Measurements from ENCODE around the gene CCNI2. TPM values are rescaled to one million over a fixed set of nuclear protein-coding genes. Genes with fewer than 3 reads are reported as not detected.
A peak's percentile ranks its signal among the peaks of the same experiment; 100 is the strongest.

The CCNI2 gene
- total RNA-seq, 3 donors from 2014 or later, result 7.1 to 12.3 (median 12.0) TPM

DNA sequence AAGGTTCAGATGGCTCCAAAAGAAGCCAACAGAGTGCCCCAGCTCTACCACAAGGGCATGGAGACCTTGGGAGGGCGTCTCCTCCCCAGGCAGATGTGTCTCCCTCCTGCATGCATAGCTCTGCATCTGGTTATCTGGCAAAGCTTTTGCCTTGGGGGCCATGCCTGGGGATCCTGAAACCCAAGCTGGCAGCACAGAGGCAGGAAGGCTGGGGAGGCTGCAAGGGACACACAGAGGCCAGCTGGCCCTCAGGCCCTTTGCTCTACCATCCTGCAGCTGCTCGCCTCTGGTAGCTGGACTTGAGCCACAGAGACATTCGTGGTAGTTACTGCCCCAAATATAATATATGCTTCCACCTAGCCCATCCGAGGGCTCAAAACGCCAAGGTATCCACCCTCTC is 25.9 kb downstream of the CCNI2 start:
- peaks cover 19% of the 10 kb centered on the region for H3K4me1 ChIP-seq (ENCODE audit: low read depth)
- TF ChIP-seq, protein P1, sequence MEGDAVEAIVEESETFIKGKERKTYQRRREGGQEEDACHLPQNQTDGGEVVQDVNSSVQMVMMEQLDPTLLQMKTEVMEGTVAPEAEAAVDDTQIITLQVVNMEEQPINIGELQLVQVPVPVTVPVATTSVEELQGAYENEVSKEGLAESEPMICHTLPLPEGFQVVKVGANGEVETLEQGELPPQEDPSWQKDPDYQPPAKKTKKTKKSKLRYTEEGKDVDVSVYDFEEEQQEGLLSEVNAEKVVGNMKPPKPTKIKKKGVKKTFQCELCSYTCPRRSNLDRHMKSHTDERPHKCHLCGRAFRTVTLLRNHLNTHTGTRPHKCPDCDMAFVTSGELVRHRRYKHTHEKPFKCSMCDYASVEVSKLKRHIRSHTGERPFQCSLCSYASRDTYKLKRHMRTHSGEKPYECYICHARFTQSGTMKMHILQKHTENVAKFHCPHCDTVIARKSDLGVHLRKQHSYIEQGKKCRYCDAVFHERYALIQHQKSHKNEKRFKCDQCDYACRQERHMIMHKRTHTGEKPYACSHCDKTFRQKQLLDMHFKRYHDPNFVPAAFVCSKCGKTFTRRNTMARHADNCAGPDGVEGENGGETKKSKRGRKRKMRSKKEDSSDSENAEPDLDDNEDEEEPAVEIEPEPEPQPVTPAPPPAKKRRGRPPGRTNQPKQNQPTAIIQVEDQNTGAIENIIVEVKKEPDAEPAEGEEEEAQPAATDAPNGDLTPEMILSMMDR (IDR thresholded peaks at IDR 0.05), result no peak
- DNase-seq, result no peak

DNA sequence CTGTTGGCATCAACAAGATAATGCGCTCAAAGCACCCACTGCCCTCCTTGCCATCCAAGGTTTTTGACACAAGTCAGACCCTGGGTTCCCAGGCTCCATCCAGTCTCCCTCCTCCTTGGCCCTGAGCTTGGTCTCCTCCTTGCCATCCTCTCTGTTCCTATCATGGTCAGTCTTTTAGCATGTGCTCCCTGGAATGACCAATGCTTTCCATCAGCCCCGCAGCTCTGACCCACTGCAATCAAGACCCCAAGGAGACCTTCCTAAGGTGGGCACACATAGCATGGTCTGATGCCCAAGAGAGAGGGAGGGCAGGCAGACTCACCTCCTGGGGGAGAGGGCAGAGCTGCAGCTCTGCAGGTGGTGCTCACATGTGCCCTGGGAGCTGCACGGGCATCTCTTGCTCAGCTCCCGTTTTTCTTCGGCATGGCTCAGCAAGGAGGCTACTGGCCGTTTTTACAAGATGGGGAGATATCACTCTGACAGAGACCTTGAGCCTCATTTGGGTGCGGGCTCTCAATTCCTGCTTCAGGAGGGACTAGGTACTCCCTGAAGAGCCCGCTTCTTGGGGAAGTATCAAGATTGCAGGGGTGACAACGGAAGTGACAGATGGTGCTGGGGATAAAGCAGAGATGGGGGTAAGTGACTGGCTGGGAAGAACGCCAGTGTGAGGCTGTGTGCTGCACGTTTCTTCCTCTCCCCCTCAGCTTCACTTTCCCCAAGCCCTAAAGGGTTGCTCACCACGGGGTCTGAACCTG is 26.6 kb downstream of the CCNI2 start:
- DNase-seq (no peak), ATAC-seq (no peak)
- intact Hi-C loops (cut with DNase I, micrococcal nuclease), result no loop called here
- no peaks in the 10 kb centered on the region for H3K36me3 ChIP-seq (ENCODE audit: low read depth)
- peaks cover 20% of the 10 kb centered on the region for H3K4me1 ChIP-seq (ENCODE audit: low read depth)
- TF ChIP-seq, protein P1 (IDR thresholded peaks at IDR 0.05), result no peak
- H3K4me3 ChIP-seq, result no peak overlapping the region
- no peaks in the 10 kb centered on the region for H3K9me3 ChIP-seq

More for the DNA sequence above, 25.9 kb downstream of the CCNI2 start:
- no peak for ATAC-seq
- intact Hi-C loops (cut with DNase I, micrococcal nuclease), result no loop called here
- Histone ChIP-seq H3K9me3 (no peaks in the 10 kb centered on the region), H3K4me3 (no peak overlapping the region), H3K36me3 (ENCODE audit: low read depth) (no peaks in the 10 kb centered on the region)

DNA sequence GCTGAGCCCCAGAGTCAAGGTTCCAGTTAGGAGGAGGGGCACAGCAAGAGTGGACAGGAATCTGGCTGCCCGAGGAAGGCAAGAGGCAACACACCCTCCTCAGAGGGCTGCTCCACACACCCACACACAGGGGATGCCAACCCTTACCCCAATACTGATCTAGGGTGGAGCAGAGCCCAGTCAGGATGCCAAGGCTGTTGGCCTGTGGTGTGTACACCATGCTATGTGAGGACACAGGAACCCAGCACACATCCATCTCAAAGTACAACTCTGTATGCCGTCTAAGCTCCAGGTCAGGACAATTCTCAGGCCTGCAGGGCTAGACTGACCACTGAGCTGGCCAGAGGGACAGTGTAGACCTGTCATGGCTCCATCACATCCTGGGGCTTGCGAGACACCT is 27.2 kb downstream of the CCNI2 start:
- Histone ChIP-seq H3K36me3 (ENCODE audit: low read depth) (no peaks in the 10 kb centered on the region), H3K9me3 (no peaks in the 10 kb centered on the region), H3K4me3 (no peak overlapping the region), H3K4me1 (ENCODE audit: low read depth) (peaks cover 20% of the 10 kb centered on the region)
- DNase-seq (no peak), ATAC-seq (no peak)
- TF ChIP-seq, protein P1 (IDR thresholded peaks at IDR 0.05), result no peak
- intact Hi-C loops (cut with DNase I, micrococcal nuclease), result no loop called here

DNA sequence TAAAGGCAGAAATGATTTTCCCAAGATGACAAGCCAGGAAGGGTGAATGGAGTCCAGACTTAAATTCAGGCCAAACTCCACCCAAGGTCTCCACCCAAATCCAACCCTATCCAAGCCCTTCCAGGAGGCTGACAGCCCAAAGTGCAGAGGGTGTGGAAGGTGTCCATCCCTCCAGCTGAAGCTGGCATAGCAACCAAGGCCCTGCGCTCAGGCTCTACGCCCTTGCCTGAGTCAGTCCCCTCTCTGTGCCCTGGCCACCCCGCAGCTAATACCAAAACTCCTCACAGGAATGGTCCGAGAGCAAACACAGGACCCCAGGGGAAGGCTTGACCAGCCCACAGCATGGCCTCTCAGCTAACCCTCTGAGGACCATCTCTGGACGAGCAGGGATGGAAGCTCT is 27.7 kb downstream of the CCNI2 start:
- Histone ChIP-seq H3K4me3 (no peak overlapping the region), H3K4me1 (ENCODE audit: low read depth) (peaks cover 20% of the 10 kb centered on the region), H3K9me3 (no peaks in the 10 kb centered on the region), H3K36me3 (ENCODE audit: low read depth) (no peaks in the 10 kb centered on the region)
- TF ChIP-seq, protein P1 (IDR thresholded peaks at IDR 0.05), result no peak
- intact Hi-C loops (cut with DNase I, micrococcal nuclease), result no loop called here
- DNase-seq (no peak), ATAC-seq (peak; percentile 34)

DNA sequence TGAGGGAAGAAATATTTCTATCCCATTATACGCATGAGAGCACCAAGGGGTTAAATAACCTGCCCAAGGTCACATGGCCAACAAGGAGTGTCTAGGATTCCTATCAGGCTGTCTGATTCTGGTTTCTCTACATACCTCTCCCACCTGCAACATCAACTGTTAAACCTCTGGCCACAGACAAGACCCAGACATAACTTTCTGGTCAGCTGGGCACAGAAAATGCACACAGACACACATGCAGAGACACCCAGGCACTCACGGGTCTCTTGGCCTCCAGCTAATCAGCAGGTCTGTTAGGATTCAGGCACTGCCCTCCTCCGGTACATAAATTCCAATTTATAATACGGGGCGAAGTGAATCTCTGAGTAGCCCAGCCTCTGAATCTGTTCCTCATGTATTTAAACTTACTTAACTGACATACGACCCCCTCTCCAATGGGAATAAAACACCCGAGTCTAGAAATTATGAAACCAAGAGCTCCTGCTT is 28.3 kb downstream of the CCNI2 start:
- H3K36me3 ChIP-seq (ENCODE audit: low read depth), result no peaks in the 10 kb centered on the region
- DNase-seq (no peak), ATAC-seq (no peak)
- H3K9me3 ChIP-seq, result no peaks in the 10 kb centered on the region
- H3K4me1 ChIP-seq (ENCODE audit: low read depth), result peaks cover 20% of the 10 kb centered on the region
- TF ChIP-seq, protein P1 (IDR thresholded peaks at IDR 0.05), result no peak
- intact Hi-C loops (cut with DNase I, micrococcal nuclease), result no loop called here
- no peak overlapping the region for H3K4me3 ChIP-seq

All from mucosa of descending colon (tissue), 3 donors.